ENCODE data around the gene RPL22.

Gene RPL22

GRCh38 chr1:6199298-6200187 lies at the start of gene RPL22:
RPL22 (minus strand) TSS chr1:6199595; CDS start chr1:6199573, 22 bp downstream.
- DNase-seq (ENCODE audit: low read depth, low spot score): peak; percentile 98

- no peak for DNase-seq (ENCODE audit: low read depth, low spot score)
These were observed 48.9 kb upstream of the RPL22 start for GRCh38 chr1:6248161-6248776.

GRCh38 chr1:6247651-6248050 lies 48.3 kb upstream of the RPL22 start:
- DNase-seq (ENCODE audit: low read depth, low spot score): no peak

GRCh38 chr1:6246497-6247467 lies 47.4 kb upstream of the RPL22 start:
- DNase-seq (ENCODE audit: low read depth, low spot score): peak; percentile 40

- DNase-seq (ENCODE audit: low read depth, low spot score): no peak
These were observed 46.6 kb upstream of the RPL22 start for GRCh38 chr1:6245869-6246496.

- peak; percentile 37 for DNase-seq (ENCODE audit: low read depth, low spot score)
These were observed 45.9 kb upstream of the RPL22 start for GRCh38 chr1:6245086-6245868.

- DNase-seq (ENCODE audit: low read depth, low spot score): no peak
These were observed 45.1 kb upstream of the RPL22 start for GRCh38 chr1:6244401-6245049.

GRCh38 chr1:6243993-6244392 lies 44.6 kb upstream of the RPL22 start, which contains the start of gene HES3:
HES3 (plus strand) TSS chr1:6244179; CDS start chr1:6244366, 187 bp downstream.
- DNase-seq (ENCODE audit: low read depth, low spot score): no peak

- DNase-seq (ENCODE audit: low read depth, low spot score): no peak
These were observed 43.8 kb upstream of the RPL22 start for GRCh38 chr1:6243053-6243834.

- DNase-seq (ENCODE audit: low read depth, low spot score): no peak
These were observed 42.7 kb upstream of the RPL22 start for GRCh38 chr1:6241887-6242740.

- no peak for DNase-seq (ENCODE audit: low read depth, low spot score)
These were observed 41.9 kb upstream of the RPL22 start for GRCh38 chr1:6241107-6241886.

GRCh38 chr1:6239950-6240768 lies 40.8 kb upstream of the RPL22 start:
- no peak for DNase-seq (ENCODE audit: low read depth, low spot score)

- DNase-seq (ENCODE audit: low read depth, low spot score): no peak
These were observed 39.9 kb upstream of the RPL22 start for GRCh38 chr1:6239213-6239752.

- no peak for DNase-seq (ENCODE audit: low read depth, low spot score)
These were observed 37.7 kb upstream of the RPL22 start for GRCh38 chr1:6237093-6237492.

- DNase-seq (ENCODE audit: low read depth, low spot score): no peak
These were observed 35.9 kb upstream of the RPL22 start for GRCh38 chr1:6235296-6235677.
